GM19238 (cell line): ENCODE results near the gene GYPA.
A peak's percentile ranks its signal among the peaks of the same experiment; 100 is the strongest.
"Not testable (repeated sequence)": the region's sequence is repeated elsewhere in the genome, so short reads cannot be mapped to it uniquely, and the experiment has no call there.

Experiments
- DNase-seq: peaks from one replicate; pipeline ENCODE4 v3.0.0; 2011; ENCODE audit warnings: low spot score; ENCODE audit not compliant: insufficient read length

GYPA gene

DNA sequence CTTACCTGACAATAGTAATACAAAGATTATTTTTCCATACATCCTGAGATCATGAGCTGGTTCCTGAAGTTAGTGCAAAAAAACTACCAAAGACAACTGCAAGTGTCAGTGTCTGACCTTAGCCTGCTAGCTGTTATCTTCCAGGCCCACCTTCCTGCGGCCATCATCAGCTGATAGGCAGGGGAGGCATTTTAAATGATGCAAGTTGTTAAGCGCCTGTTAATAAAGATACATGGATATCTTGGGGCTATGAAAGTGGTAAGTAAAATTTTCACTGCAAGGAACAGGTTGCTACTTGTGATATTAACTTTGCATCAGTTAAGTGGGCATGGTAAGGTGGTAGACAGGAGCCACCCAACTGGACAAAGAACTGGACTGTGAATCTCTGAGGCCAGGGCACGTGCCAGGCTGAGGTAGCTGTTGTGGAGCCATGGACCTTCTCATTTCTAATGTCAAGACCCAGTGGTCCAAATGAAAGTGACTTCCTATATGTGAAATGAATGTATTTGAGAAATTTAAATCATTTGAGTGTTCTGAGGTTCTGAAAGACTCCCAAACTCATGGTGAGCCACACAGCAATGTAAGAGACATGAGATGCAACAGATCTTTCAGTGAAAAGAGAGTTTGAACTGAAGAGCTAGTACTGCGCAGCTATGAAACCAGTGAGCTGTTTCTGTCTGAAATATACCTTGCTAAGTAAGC is at the start of gene GYPA:
GYPA (minus strand) TSS at position 125 of the 702 bp plus-strand sequence; CDS start at position 42, 83 bp downstream.
- not testable (repeated sequence) for DNase-seq

GRCh38 chr4:144190009-144190408 is 49.5 kb upstream of the GYPA start:
- no peak for DNase-seq

DNA sequence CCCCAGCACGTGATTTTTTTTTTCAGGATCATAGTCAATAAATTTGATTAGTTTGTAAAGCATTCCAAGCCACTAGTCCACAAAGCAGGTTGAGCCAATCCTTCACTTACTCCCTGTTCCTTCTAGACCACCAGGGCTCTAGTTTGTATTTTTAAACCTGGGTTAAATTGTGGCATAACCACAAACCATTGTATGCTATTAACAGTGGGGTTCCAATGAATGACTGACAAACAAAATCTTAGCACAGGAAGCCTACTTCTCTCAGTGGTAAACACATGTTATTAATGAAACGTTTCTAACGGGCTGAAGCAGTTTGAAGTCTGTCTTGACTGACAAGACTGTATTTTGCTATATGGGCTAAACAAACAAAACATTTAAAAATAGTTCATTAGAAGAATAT is 48.6 kb upstream of the GYPA start:
- no peak for DNase-seq

GRCh38 chr4:144185086-144185485 is 44.6 kb upstream of the GYPA start:
- no peak for DNase-seq

DNA sequence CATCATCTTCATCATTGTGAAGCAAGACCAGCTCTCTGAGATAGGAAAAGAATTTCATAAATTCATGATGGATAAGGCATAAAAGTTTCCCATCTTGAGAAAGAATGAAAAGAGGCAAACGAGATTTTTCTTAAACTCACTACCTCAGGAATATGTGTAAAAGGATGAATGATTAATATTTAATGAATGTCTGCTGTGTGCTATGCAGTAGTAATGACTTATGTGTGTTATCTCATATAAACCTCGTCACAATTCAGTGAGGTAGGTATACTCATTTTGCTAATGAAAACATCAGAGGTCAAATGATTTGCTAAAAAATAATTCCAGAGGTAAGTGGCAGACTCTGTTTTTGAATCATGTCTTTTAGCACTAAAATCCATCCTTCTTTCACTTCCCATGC is 42.6 kb upstream of the GYPA start:
- DNase-seq: no peak

GRCh38 chr4:144181391-144181790 is 40.9 kb upstream of the GYPA start:
- DNase-seq: peak; percentile 2

- no peak for DNase-seq
These were observed 38.7 kb upstream of the GYPA start for GRCh38 chr4:144179152-144179739.

DNA sequence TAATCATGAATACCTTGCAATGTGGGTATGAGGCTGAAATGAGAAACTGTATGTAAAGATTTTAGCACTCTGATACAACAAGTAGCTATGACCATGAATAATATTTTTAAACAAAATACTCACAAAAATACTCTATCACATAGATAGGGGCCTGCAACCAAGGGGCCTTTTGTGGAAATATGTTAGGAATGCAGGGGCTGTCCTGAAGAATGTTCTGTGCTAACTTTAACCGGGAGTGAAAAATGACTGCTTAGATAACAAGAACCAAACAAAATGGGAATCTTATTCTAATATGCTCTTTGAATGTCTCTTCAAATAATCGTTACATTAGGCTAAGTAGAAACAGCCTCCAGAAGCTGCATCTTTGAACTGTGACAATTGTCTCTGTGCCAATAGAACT is 37.9 kb upstream of the GYPA start:
- no peak for DNase-seq

GRCh38 chr4:144176476-144176875 is 36.0 kb upstream of the GYPA start:
- no peak for DNase-seq

DNA sequence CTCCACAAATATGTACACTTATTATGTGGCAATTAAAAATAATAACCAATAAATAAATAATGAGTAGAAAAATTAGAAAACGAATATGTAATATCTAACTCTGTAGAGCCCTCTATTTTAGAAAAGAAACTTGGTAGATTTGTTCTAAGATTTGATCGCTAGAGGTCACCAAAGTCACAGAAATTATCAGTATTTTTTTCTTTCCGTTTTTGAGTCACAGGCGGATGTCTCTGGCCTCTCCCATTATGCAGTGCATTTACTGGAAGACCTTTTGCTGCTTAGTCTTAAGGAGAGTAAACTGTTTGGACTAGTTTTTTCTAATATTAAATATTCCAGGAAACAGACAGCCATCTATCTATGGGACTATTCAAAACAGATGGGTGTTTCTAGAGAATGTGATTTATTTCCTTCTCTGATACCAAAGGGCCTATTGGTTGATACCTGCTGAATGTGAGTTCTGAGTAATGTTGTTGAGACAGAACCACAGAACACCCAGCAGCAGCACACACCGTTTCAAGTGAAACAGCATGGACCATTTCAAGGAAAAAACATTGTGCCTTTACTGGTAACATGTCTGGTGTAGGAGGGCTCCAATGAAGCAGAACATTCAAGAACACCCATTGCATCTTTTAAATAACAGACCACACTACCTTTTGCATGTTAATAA is 34.0 kb upstream of the GYPA start:
- peak; percentile 24 for DNase-seq

- no peak for DNase-seq
These were observed 31.2 kb upstream of the GYPA start for GRCh38 chr4:144171697-144172096.

DNA sequence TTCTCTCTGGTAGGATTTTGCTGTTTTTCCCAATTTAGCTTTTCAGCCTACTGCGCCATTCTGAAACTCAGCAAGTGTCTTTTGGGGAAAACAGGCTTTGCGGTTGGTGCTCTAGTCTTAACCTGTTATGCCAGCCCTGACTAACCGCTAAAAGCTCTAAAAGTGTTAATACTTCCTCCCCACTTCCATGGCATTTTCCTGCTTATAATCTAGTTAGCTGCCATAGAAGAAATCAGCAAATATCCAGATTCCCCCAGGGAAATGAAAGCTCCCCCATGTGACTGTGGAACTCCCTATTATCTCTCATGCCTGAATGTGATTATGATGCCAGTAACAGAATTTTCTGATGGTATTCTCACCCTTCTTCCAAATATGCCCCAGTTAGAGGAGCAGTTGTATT is 28.7 kb upstream of the GYPA start:
- DNase-seq: no peak

GRCh38 chr4:144154044-144154443 is 13.5 kb upstream of the GYPA start:
- no peak for DNase-seq

- not testable (repeated sequence) for DNase-seq
These were observed 2.3 kb upstream of the GYPA start for GRCh38 chr4:144142690-144143326.

DNA sequence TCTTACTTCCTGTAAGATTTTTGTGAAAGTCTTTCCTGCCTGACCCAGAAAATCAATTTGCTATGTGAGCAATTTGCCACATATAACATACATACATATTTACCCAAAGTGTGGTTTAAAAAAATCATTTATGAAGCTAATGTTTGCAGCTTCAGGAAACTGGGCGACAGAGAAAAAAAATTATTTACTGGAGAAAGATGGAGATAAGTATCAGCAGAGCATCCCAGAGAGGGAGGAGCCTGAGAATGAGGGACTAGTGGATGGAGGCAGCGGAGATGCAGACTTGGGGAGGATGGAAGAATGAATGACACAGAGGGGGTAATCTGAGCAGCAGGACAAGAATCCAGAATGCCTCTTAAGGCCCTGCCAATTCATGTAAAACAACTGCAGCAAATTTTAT is 975 bp upstream of the GYPA start:
- DNase-seq: no peak

DNA sequence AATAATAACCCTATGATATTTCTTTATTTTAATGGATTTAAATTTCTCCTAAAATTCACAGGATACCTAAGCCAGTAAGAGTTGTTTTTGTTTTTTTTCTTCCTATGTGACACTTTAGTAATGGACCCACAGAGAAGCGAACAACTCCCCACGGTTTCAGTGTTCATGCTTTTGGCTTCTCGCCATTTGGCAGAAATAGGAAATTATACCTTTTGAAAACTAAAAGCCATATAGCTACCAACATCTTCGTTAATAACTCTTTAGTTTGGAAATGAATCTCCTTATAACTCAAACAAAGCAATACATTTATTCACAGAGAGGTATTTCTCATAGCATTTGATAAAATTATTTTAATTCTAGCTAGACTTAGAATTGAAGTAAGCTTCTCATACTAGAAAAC is 527 bp downstream of the GYPA start:
- DNase-seq: not testable (repeated sequence)

DNA sequence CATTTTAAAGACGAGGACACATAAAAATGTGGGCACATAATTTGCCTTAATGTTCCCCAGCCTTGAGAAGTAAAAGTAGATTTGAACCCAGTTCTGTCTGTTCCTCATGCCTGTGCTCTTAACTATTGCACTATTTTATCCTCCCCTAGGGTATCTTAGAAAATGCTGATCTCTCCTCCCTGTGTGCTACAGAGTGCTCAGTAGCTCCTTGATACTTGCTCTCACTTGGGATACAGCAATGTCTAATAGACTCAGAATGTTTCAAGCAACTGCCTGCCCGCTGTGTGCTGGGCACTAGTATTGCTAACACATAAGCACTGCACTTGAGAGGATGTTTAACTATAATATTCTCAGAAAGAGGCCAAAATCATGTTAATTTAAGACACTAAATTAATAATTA is 971 bp downstream of the GYPA start:
- not testable (repeated sequence) for DNase-seq

DNA sequence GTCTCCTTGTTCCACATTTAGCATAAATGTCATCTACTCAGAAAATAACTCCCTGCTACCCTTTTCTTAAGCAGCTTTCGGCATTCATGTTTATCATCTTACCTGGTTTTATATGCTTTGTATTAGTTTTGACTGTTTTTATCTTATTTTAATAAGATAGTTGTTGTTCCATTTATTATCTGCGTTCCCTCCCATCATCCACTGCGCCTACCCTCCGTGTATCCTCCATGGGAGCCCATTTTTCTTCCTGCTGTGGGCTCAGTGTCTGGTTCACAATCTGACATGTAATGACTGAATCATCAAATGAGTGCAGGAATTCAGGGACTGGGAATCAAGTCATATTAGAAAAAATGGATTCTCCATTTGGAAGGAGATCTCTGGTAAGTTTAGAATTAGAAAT is 2.3 kb downstream of the GYPA start:
- not testable (repeated sequence) for DNase-seq

- not testable (repeated sequence) for DNase-seq
These were observed 3.2 kb downstream of the GYPA start for GRCh38 chr4:144137137-144137931.

DNA sequence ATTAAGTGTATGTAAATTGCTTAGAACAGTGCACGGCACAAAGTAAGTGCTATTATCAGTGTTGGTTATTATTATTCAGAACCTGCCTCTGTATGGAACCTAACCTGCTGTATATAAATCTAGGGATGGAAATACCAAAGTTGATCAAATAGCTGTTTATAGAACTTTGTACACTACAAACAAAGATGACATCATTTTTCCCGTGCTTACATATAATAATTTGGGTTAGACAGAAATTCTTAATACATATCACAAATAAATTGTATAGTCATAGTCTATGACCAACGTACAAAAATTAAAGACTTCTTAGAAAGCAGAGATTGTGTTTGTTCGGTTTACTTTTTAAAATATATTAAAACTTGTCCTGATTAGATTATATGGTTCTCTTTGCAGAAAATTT is 4.3 kb downstream of the GYPA start:
- DNase-seq: not testable (repeated sequence)

DNA sequence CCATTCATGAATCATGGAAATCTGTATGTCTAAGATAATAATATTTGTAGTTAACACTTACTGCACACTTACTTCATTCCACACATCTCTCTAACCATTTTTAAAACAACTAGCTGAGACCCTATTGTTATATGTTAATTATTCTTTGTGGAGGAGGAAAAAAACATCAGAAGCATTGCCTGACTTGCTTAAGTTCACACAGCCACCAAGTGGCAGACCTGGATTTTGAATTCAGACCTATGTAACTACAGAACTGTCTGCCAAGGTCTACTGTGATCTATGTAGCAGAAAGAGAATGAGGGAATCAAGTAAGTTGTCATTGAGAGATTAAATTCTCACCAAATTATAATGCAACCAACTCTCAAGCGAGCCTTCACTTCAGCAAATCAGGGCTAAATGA is 10.4 kb downstream of the GYPA start:
- not testable (repeated sequence) for DNase-seq
